Measurements from ENCODE around the gene THBD.
"Not testable (repeated sequence)": the region's sequence is repeated elsewhere in the genome, so short reads cannot be mapped to it uniquely, and the experiment has no call there.

THBD gene

GRCh38 chr20:23035731-23036130, 13.7 kb downstream of the THBD start:
- no peak for DNase-seq (ENCODE audit: low read depth)

GRCh38 chr20:23034721-23035671, 14.5 kb downstream of the THBD start, which contains the start of gene SSTR4:
SSTR4 (plus strand) TSS chr20:23035312; CDS start chr20:23035484, 172 bp downstream.
- no peak for DNase-seq (ENCODE audit: low read depth)

GRCh38 chr20:23033918-23034317, 15.6 kb downstream of the THBD start:
- no peak for DNase-seq (ENCODE audit: low read depth)

GRCh38 chr20:23032750-23033078, 16.8 kb downstream of the THBD start:
- no peak for DNase-seq (ENCODE audit: low read depth)

GRCh38 chr20:23032056-23032749, 17.3 kb downstream of the THBD start:
- no peak for DNase-seq (ENCODE audit: low read depth)

- DNase-seq (ENCODE audit: low read depth), result no peak
These were observed 18.1 kb downstream of the THBD start for GRCh38 chr20:23031346-23031745.

- no peak for DNase-seq (ENCODE audit: low read depth)
These were observed 20.1 kb downstream of the THBD start for GRCh38 chr20:23029324-23029723.

- DNase-seq (ENCODE audit: low read depth), result no peak
These were observed 21.1 kb downstream of the THBD start for GRCh38 chr20:23028392-23028791.

GRCh38 chr20:23027721-23028120, 21.8 kb downstream of the THBD start:
- DNase-seq (ENCODE audit: low read depth), result no peak

- DNase-seq (ENCODE audit: low read depth), result not testable (repeated sequence)
These were observed 24.0 kb downstream of the THBD start for GRCh38 chr20:23025503-23025902.

- DNase-seq (ENCODE audit: low read depth), result no peak
These were observed 24.8 kb downstream of the THBD start for GRCh38 chr20:23024701-23025100.

- no peak for DNase-seq (ENCODE audit: low read depth)
These were observed 25.8 kb downstream of the THBD start for GRCh38 chr20:23023621-23024177.

- DNase-seq (ENCODE audit: low read depth), result no peak
These were observed 26.6 kb downstream of the THBD start for GRCh38 chr20:23022849-23023248.

- DNase-seq (ENCODE audit: low read depth), result no peak
These were observed 27.5 kb downstream of the THBD start for GRCh38 chr20:23021951-23022350.

GRCh38 chr20:23021541-23021940, 27.9 kb downstream of the THBD start:
- DNase-seq (ENCODE audit: low read depth), result no peak

- no peak for DNase-seq (ENCODE audit: low read depth)
These were observed 29.0 kb downstream of the THBD start for GRCh38 chr20:23020230-23021018.

GRCh38 chr20:23019403-23019802, 30.1 kb downstream of the THBD start:
- no peak for DNase-seq (ENCODE audit: low read depth)

- no peak for DNase-seq (ENCODE audit: low read depth)
These were observed 30.5 kb downstream of the THBD start for GRCh38 chr20:23018941-23019340.

- DNase-seq (ENCODE audit: low read depth), result no peak
These were observed 31.0 kb downstream of the THBD start for GRCh38 chr20:23018432-23018831.

- no peak for DNase-seq (ENCODE audit: low read depth)
These were observed 32.0 kb downstream of the THBD start for GRCh38 chr20:23017516-23017915.

GRCh38 chr20:23013429-23013828, 36.0 kb downstream of the THBD start:
- no peak for DNase-seq (ENCODE audit: low read depth)

Measured in fibroblast of gingiva (primary cell).